Endothelial cell of hepatic sinusoid (primary cell): ENCODE measurements around the gene IPO11.
"Not testable (repeated sequence)": the region's sequence is repeated elsewhere in the genome, so short reads cannot be mapped to it uniquely, and the experiment has no call there.

ENCODE experiments used
- in situ Hi-C: cut with HindIII; loops from 2 replicates; pipeline ENCODE4 v1.10.0; 2017; ENCODE audit warnings: low sequenced_read_pairs

Gene IPO11

GRCh38 chr5:62631909-62632580 lies 219.5 kb downstream of the IPO11 start:
- in situ Hi-C loops: no loop called here

- in situ Hi-C loops: no loop called here
These were observed 220.7 kb downstream of the IPO11 start for GRCh38 chr5:62633243-62633642.

- in situ Hi-C loops: loop anchor here (10.0 kb wide), 1 partner anchor 54 kb away; no protein-coding TSS in a partner anchor
These were observed 227.9 kb downstream of the IPO11 start for GRCh38 chr5:62640446-62640845.

- in situ Hi-C loops: loop anchor here (10.0 kb wide), 1 partner anchor 52 kb away; no protein-coding TSS in a partner anchor
These were observed 229.9 kb downstream of the IPO11 start for GRCh38 chr5:62642468-62642867.

- in situ Hi-C loops: loop anchor here (10.0 kb wide), 1 partner anchor 51 kb away; no protein-coding TSS in a partner anchor
These were observed 231.2 kb downstream of the IPO11 start for GRCh38 chr5:62643556-62644451.

- in situ Hi-C loops: loop anchor here (10.0 kb wide), 1 partner anchor 50 kb away; no protein-coding TSS in a partner anchor
These were observed 232.7 kb downstream of the IPO11 start for GRCh38 chr5:62645223-62645622.

GRCh38 chr5:62647241-62647640 lies 234.7 kb downstream of the IPO11 start:
- in situ Hi-C loops: loop anchor here (10.0 kb wide), 1 partner anchor 48 kb away; no protein-coding TSS in a partner anchor

GRCh38 chr5:62649025-62649424 lies 236.5 kb downstream of the IPO11 start:
- in situ Hi-C loops: loop anchor here (10.0 kb wide), 1 partner anchor 46 kb away; no protein-coding TSS in a partner anchor

GRCh38 chr5:62649476-62650113 lies 237.0 kb downstream of the IPO11 start:
- in situ Hi-C loops: loop anchor here (10.0 kb wide), 1 partner anchor 45 kb away; no protein-coding TSS in a partner anchor

GRCh38 chr5:62650197-62650596 lies 237.6 kb downstream of the IPO11 start:
- in situ Hi-C loops: no loop called here

GRCh38 chr5:62652225-62652624 lies 239.7 kb downstream of the IPO11 start:
- in situ Hi-C loops: no loop called here

GRCh38 chr5:62653001-62653863 lies 240.7 kb downstream of the IPO11 start:
- in situ Hi-C loops: no loop called here

GRCh38 chr5:62653864-62654575 lies 241.5 kb downstream of the IPO11 start:
- in situ Hi-C loops: no loop called here

- in situ Hi-C loops: not testable (repeated sequence)
These were observed 245.2 kb downstream of the IPO11 start for GRCh38 chr5:62657772-62658171.

GRCh38 chr5:62661126-62661525 lies 248.6 kb downstream of the IPO11 start:
- in situ Hi-C loops: no loop called here

GRCh38 chr5:62662521-62662920 lies 250.0 kb downstream of the IPO11 start:
- in situ Hi-C loops: no loop called here

- in situ Hi-C loops: no loop called here
These were observed 258.9 kb downstream of the IPO11 start for GRCh38 chr5:62671479-62671878.

GRCh38 chr5:62676596-62676995 lies 264.0 kb downstream of the IPO11 start:
- in situ Hi-C loops: not testable (repeated sequence)
